Fibroblast of lung (primary cell): Measurements from ENCODE around the gene EEFSEC.

Source experiments
- CTCF ChIP-seq, 2 donors: IDR thresholded peaks in 1 of 2; conservative IDR thresholded peaks in 1 of 2; 1 replicate in 1 of 2; 2 replicates in 1 of 2; pipeline ENCODE4 v1.5.1; 2011 to 2012; ENCODE audit warnings: low read length in 2 of 2, control low read depth in 1 of 2, inconsistent platforms in 1 of 2, low read depth in 1 of 2, mild to moderate bottlenecking in 1 of 2
- EZH2 ChIP-seq: IDR thresholded peaks from 2 replicates; pipeline ENCODE4 v1.5.1; 2012; ENCODE audit warnings: low read length, control low read depth, mild to moderate bottlenecking; ENCODE audit errors: missing control alignments

DNA sequence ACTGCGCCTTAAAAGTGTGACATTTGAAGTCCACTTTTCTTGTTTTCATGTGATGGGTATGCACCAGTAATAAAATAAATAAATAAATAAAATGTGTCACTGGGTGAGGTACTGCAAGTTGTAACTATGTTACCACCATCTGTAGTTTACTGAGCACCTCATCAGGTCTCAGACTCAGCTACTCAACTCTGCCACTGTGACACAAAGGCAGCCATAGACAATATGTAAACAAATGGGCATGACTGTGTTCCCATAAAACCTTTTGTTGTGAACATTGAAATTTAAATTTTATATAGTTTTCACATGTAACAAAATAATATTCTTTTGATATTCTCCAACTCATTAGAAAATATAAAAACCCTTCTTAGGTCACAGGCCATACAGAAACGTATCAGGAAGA, 193.3 kb downstream of the EEFSEC start:
- TF ChIP-seq CTCF (conservative IDR thresholded peaks at IDR 0.05 in 1 of 2, IDR thresholded peaks at IDR 0.05 in 1 of 2; ENCODE audit: low read depth in 1 of 2, low read length in 2 of 2) = no peak
- no peak for TF ChIP-seq EZH2
